Ishikawa (cell line): ENCODE measurements around the gene ETFDH.

ENCODE experiments used
- EGR1 ChIP-seq: IDR thresholded peaks from 2 replicates; pipeline ENCODE4 v1.6.1; 2012
- EP300 ChIP-seq: IDR thresholded peaks from 2 replicates; pipeline ENCODE4 v1.6.1; 2012; ENCODE audit warnings: borderline replicate concordance
- NFIC ChIP-seq: IDR thresholded peaks from 2 replicates; pipeline ENCODE4 v1.6.1; 2012
- TAF1 ChIP-seq: IDR thresholded peaks from 2 replicates; pipeline ENCODE4 v1.6.1; 2012; ENCODE audit warnings: low read depth, mild to moderate bottlenecking
- TEAD4 ChIP-seq: IDR thresholded peaks from 2 replicates; pipeline ENCODE4 v1.6.1; 2012
- USF1 ChIP-seq: IDR thresholded peaks from 2 replicates; pipeline ENCODE4 v1.6.1; 2012
- YY1 ChIP-seq: IDR thresholded peaks from 2 replicates; pipeline ENCODE4 v1.6.1; 2012; ENCODE audit warnings: low read depth
- ZBTB7A ChIP-seq: IDR thresholded peaks from 2 replicates; pipeline ENCODE4 v1.6.1; 2012; ENCODE audit warnings: low read depth
- TF ChIP-seq, protein P1 (sequence below): IDR thresholded peaks from 2 replicates; pipeline ENCODE4 v1.6.1; 2012; ENCODE audit warnings: low read depth, mild to moderate bottlenecking
- TF ChIP-seq, protein P2 (sequence below): IDR thresholded peaks from 2 replicates; pipeline ENCODE4 v1.6.1; 2012

- TF ChIP-seq TAF1, result no peak
- no peak for TF ChIP-seq TEAD4
- TF ChIP-seq EP300, result no peak
- no peak for TF ChIP-seq YY1
- no peak for TF ChIP-seq NFIC
- TF ChIP-seq, protein P1, sequence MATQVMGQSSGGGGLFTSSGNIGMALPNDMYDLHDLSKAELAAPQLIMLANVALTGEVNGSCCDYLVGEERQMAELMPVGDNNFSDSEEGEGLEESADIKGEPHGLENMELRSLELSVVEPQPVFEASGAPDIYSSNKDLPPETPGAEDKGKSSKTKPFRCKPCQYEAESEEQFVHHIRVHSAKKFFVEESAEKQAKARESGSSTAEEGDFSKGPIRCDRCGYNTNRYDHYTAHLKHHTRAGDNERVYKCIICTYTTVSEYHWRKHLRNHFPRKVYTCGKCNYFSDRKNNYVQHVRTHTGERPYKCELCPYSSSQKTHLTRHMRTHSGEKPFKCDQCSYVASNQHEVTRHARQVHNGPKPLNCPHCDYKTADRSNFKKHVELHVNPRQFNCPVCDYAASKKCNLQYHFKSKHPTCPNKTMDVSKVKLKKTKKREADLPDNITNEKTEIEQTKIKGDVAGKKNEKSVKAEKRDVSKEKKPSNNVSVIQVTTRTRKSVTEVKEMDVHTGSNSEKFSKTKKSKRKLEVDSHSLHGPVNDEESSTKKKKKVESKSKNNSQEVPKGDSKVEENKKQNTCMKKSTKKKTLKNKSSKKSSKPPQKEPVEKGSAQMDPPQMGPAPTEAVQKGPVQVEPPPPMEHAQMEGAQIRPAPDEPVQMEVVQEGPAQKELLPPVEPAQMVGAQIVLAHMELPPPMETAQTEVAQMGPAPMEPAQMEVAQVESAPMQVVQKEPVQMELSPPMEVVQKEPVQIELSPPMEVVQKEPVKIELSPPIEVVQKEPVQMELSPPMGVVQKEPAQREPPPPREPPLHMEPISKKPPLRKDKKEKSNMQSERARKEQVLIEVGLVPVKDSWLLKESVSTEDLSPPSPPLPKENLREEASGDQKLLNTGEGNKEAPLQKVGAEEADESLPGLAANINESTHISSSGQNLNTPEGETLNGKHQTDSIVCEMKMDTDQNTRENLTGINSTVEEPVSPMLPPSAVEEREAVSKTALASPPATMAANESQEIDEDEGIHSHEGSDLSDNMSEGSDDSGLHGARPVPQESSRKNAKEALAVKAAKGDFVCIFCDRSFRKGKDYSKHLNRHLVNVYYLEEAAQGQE, result no peak
- TF ChIP-seq EGR1, result no peak
- no peak for TF ChIP-seq USF1
- no peak for TF ChIP-seq ZBTB7A
- TF ChIP-seq, protein P2, sequence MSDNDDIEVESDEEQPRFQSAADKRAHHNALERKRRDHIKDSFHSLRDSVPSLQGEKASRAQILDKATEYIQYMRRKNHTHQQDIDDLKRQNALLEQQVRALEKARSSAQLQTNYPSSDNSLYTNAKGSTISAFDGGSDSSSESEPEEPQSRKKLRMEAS, result no peak
Observed at GRCh38 chr4:158676076-158676475, 4.0 kb downstream of the ETFDH start.
